ENCODE results near the gene PSEN2. TPM values are rescaled to one million over a fixed set of nuclear protein-coding genes. Genes with fewer than 3 reads are reported as not detected.

The PSEN2 gene
- total and polyA plus RNA-seq, 7 donors = 4.4 to 56.8 (median 23.2) TPM

- H3K4me3 ChIP-seq = no peak overlapping the region
- no peaks in the 10 kb centered on the region for H3K9me3 ChIP-seq
- intact Hi-C loops (cut with DNase I) = no loop called here
- no peaks in the 10 kb centered on the region for H3K27me3 ChIP-seq
- no peak overlapping the region for H3K27ac ChIP-seq
- H3K4me1 ChIP-seq = no peaks in the 10 kb centered on the region
- WGBS, 2 donors = 85 to 87% methylated on average over 8 of the region's 8 CpGs
- DNase-seq = no peak
- TF ChIP-seq EP300 (IDR thresholded peaks at IDR 0.05) = no peak
- TF ChIP-seq POLR2AphosphoS5 (IDR thresholded peaks at IDR 0.05) = no peak
- no peak for TF ChIP-seq POLR2A (IDR thresholded peaks at IDR 0.05)
- TF ChIP-seq CTCF (IDR thresholded peaks at IDR 0.05) = no peak
- peaks cover 29 to 100% (median 58%) of the 10 kb centered on the region in 4 donors for H3K36me3 ChIP-seq
Observed at GRCh38 chr1:226892524-226892875, 22.1 kb downstream of the PSEN2 start.

- Histone ChIP-seq H3K36me3 (peaks cover 24 to 100% (median 47%) of the 10 kb centered on the region in 4 donors), H3K4me1 (no peaks in the 10 kb centered on the region), H3K9me3 (no peaks in the 10 kb centered on the region), H3K4me3 (no peak overlapping the region), H3K27ac (no peak overlapping the region), H3K27me3 (no peaks in the 10 kb centered on the region)
- intact Hi-C loops (cut with DNase I) = no loop called here
- no peak for DNase-seq
- TF ChIP-seq POLR2AphosphoS5 (IDR thresholded peaks at IDR 0.05) = no peak
- no peak for TF ChIP-seq CTCF (IDR thresholded peaks at IDR 0.05)
- TF ChIP-seq POLR2A (IDR thresholded peaks at IDR 0.05) = no peak
- no peak for TF ChIP-seq EP300 (IDR thresholded peaks at IDR 0.05)
- WGBS, 2 donors = 93 to 97% methylated on average over 13 of the region's 13 CpGs
Observed at GRCh38 chr1:226893936-226894335, 23.5 kb downstream of the PSEN2 start.

GRCh38 chr1:226894826-226895225, 24.4 kb downstream of the PSEN2 start:
- TF ChIP-seq EP300 (IDR thresholded peaks at IDR 0.05) (no peak), POLR2A (IDR thresholded peaks at IDR 0.05) (no peak), CTCF (IDR thresholded peaks at IDR 0.05) (no peak), POLR2AphosphoS5 (IDR thresholded peaks at IDR 0.05) (no peak)
- no peak overlapping the region for H3K27ac ChIP-seq
- WGBS, 2 donors = 95 to 97% methylated on average over 3 of the region's 3 CpGs
- intact Hi-C loops (cut with DNase I) = no loop called here
- H3K27me3 ChIP-seq = no peaks in the 10 kb centered on the region
- H3K9me3 ChIP-seq = no peaks in the 10 kb centered on the region
- DNase-seq = no peak
- H3K4me3 ChIP-seq = no peak overlapping the region
- no peaks in the 10 kb centered on the region for H3K4me1 ChIP-seq
- peaks cover 18 to 100% (median 45%) of the 10 kb centered on the region in 4 donors for H3K36me3 ChIP-seq

- H3K36me3 ChIP-seq = peaks cover 12 to 100% (median 45%) of the 10 kb centered on the region in 4 donors
- no peak overlapping the region for H3K27ac ChIP-seq
- no peaks in the 10 kb centered on the region for H3K27me3 ChIP-seq
- DNase-seq = no peak
- H3K4me3 ChIP-seq = no peak overlapping the region
- TF ChIP-seq POLR2AphosphoS5 (IDR thresholded peaks at IDR 0.05) (no peak), POLR2A (IDR thresholded peaks at IDR 0.05) (no peak)
- intact Hi-C loops (cut with DNase I) = no loop called here
- H3K9me3 ChIP-seq = no peaks in the 10 kb centered on the region
- WGBS, 2 donors = 76 to 84% methylated on average over 11 of the region's 11 CpGs
- no peaks in the 10 kb centered on the region for H3K4me1 ChIP-seq
Observed at GRCh38 chr1:226895644-226896043, 25.2 kb downstream of the PSEN2 start.

- DNase-seq = no peak
- Histone ChIP-seq H3K4me1 (peaks cover 0 to 2% (median under 1%) of the 10 kb centered on the region in 4 donors), H3K9me3 (no peaks in the 10 kb centered on the region), H3K27ac (no peak overlapping the region), H3K27me3 (no peaks in the 10 kb centered on the region), H3K4me3 (no peak overlapping the region), H3K36me3 (peaks cover 0 to 82% (median 31%) of the 10 kb centered on the region in 4 donors)
- intact Hi-C loops (cut with DNase I) = no loop called here
- TF ChIP-seq POLR2AphosphoS5 (IDR thresholded peaks at IDR 0.05) (no peak), POLR2A (IDR thresholded peaks at IDR 0.05) (no peak), EP300 (IDR thresholded peaks at IDR 0.05) (no peak), CTCF (IDR thresholded peaks at IDR 0.05) (no peak)
- WGBS, 2 donors = 90 to 94% methylated on average over 3 of the region's 3 CpGs
Observed at GRCh38 chr1:226898246-226898645, 27.8 kb downstream of the PSEN2 start.
